ENCODE results near the gene EXD2. TPM values are rescaled to one million over a fixed set of nuclear protein-coding genes. Genes with fewer than 3 reads are reported as not detected.

Gene EXD2
- total RNA-seq, 6 experiments from 2014 or later: 13.8 to 19.2 (median 15.2) TPM

DNA sequence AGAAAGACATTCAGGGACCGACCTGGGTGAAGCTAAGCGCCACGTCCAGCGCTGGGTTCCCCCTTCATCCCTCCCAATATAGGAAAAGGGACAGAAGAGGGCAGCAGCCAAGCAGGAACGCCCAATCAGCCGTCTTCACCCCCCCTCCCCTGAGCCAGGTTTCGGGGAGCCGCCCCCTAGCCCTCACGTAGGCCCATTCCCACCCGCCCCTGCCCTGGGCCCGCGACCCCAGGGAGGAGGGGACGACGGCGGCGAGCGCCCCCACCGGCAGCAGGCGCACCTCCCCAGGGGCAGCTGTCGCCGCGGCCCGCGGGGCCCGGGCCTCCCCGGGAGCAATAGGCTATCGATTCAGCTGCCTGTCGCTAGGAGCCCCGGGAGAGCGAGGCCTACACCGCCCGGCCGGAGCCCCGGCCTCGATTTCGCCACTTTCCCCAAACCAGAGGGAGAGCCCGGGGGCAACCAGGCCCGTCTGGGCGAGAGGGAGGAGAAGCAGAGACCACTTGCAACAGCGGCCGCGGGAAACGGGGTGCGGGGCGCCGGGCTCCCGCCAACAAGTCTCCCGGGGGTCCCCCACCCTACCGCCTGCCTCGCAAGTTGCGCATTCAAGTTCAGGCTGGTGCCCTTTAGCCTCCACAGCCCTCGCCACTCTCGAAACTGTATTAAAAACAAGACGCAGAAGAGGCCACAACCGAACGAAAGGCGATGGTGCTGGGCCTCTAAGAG, 39.7 kb upstream of the EXD2 start:
- Mint-ChIP-seq H3K9me3 (no peaks in the 10 kb centered on the region), H3K4me1 (ENCODE audit: low read depth) (peaks cover 44% of the 10 kb centered on the region), H3K27ac (peak overlapping the region; percentile 85), H3K27me3 (ENCODE audit: insufficient read depth) (peaks cover 2% of the 10 kb centered on the region; the same call in 1 of the 2 replicates), H3K4me3 (peak overlapping the region; percentile 92), H3K36me3 (ENCODE audit: low read depth) (peaks cover 12% of the 10 kb centered on the region)
- TF ChIP-seq CTCF (IDR thresholded peaks at IDR 0.05): peak; percentile 82
- peak; percentile 48 for DNase-seq

- TF ChIP-seq CTCF (IDR thresholded peaks at IDR 0.05): no peak
- Mint-ChIP-seq H3K9me3 (no peaks in the 10 kb centered on the region), H3K36me3 (ENCODE audit: low read depth) (peaks cover 12% of the 10 kb centered on the region), H3K27ac (peak overlapping the region; percentile 85), H3K27me3 (ENCODE audit: insufficient read depth) (peaks cover 3% of the 10 kb centered on the region; the same call in 1 of the 2 replicates), H3K4me3 (peak overlapping the region; percentile 92), H3K4me1 (ENCODE audit: low read depth) (peaks cover 43% of the 10 kb centered on the region)
- DNase-seq: no peak
Measured at GRCh38 chr14:69152181-69152901, 39.0 kb upstream of the EXD2 start.

DNA sequence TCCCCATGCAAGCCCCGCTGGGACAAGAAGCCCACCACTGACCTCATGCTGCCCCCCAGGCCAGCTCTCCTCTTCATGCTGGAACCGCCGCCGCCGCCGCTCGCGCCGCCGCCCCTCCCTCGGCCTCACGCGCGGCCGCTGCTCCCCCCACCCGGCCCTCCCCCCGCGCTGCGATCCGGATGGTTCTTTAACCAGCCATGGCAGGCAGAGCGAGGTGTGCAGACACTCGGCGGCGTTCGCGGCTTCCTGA, 38.5 kb upstream of the EXD2 start, which contains the start of gene DCAF5:
Gene DCAF5 (minus strand): TSS at position 218 of the 250 bp plus-strand sequence. CDS start 141 bp downstream, at position 77.
- peaks cover 10% of the 10 kb centered on the region for H3K36me3 Mint-ChIP-seq (ENCODE audit: low read depth)
- peak within 1 kb of the TSS; percentile 86 for H3K27ac Mint-ChIP-seq
- peak within 1 kb of the TSS; percentile 92 for H3K4me3 Mint-ChIP-seq
- H3K4me1 Mint-ChIP-seq (ENCODE audit: low read depth): peaks cover 38% of the 10 kb centered on the region
- no peak for DNase-seq
- H3K27me3 Mint-ChIP-seq (ENCODE audit: insufficient read depth): peaks cover 7% of the 10 kb centered on the region; the same call in 1 of the 2 replicates
- no peaks in the 10 kb centered on the region for H3K9me3 Mint-ChIP-seq
- no peak for TF ChIP-seq CTCF (IDR thresholded peaks at IDR 0.05)

GRCh38 chr14:69153152-69153872, 38.0 kb upstream of the EXD2 start:
- DNase-seq: peak; percentile 89
- Mint-ChIP-seq H3K9me3 (no peaks in the 10 kb centered on the region), H3K36me3 (ENCODE audit: low read depth) (peaks cover 6% of the 10 kb centered on the region), H3K4me1 (ENCODE audit: low read depth) (peaks cover 36% of the 10 kb centered on the region), H3K27ac (peak overlapping the region; percentile 86), H3K4me3 (peak overlapping the region; percentile 92), H3K27me3 (ENCODE audit: insufficient read depth) (peaks cover 8% of the 10 kb centered on the region)
- peak; percentile 10; the same call in 1 of the 2 replicates for TF ChIP-seq CTCF (IDR thresholded peaks at IDR 0.05)

DNA sequence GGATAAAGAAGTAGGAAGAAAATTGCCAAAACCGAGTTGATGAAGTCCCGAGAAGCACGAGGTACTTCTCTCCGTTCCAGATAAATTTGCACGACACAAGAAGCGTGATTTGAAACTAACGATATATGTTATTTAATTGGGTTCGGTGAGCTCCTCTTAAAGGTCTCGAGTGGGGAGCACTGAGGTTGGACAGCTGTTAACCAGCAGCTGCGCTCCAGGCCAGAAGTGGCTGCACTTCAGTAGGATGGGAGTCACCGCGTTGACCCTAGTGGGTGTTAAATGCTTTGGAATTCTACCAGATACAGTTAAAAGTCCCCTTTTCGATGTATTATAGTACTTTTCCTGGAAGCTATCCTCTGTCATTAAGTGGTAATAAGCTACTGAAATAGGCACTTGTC, 37.4 kb upstream of the EXD2 start:
- Mint-ChIP-seq H3K36me3 (ENCODE audit: low read depth) (peaks cover 1% of the 10 kb centered on the region), H3K27me3 (ENCODE audit: insufficient read depth) (peaks cover 8% of the 10 kb centered on the region), H3K4me1 (ENCODE audit: low read depth) (peaks cover 31% of the 10 kb centered on the region), H3K9me3 (no peaks in the 10 kb centered on the region), H3K27ac (peak overlapping the region; percentile 86), H3K4me3 (peak overlapping the region; percentile 92)
- no peak for TF ChIP-seq CTCF (IDR thresholded peaks at IDR 0.05)
- DNase-seq: peak; percentile 17

Measured in HFFc6 (cell line).